Duodenal mucosa (tissue), 2 donors: ENCODE results near the gene OR52E6.

ENCODE experiments used
- H3K27ac ChIP-seq: one replicate; pipeline ENCODE4 v1.7.0; 2013; ENCODE audit warnings: low read depth, low read length
- H3K27me3 ChIP-seq, 2 donors: one replicate each; pipeline ENCODE4 v1.7.0; 2013; ENCODE audit warnings: low read length in 2 of 2, control low read depth in 1 of 2; ENCODE audit not compliant: insufficient read depth in 2 of 2, control insufficient read depth in 1 of 2
- H3K36me3 ChIP-seq, 2 donors: one replicate each; pipeline ENCODE4 v1.7.0; 2013; ENCODE audit warnings: low read length in 2 of 2, control low read depth in 1 of 2; ENCODE audit not compliant: insufficient read depth in 2 of 2, control insufficient read depth in 1 of 2
- H3K4me1 ChIP-seq, 2 donors: one replicate each; pipeline ENCODE4 v1.7.0; 2013; ENCODE audit warnings: low read length in 2 of 2, control low read depth in 1 of 2; ENCODE audit not compliant: insufficient read depth in 2 of 2, control insufficient read depth in 1 of 2
- H3K4me3 ChIP-seq, 2 donors: one replicate each; pipeline ENCODE4 v1.7.0; 2013; ENCODE audit warnings: low read length in 2 of 2, low read depth in 1 of 2
- H3K9ac ChIP-seq, 2 donors: one replicate each; pipeline ENCODE4 v1.7.0; 2013; ENCODE audit warnings: low read length in 2 of 2, low read depth in 1 of 2
- H3K9me3 ChIP-seq, 2 donors: one replicate each; pipeline ENCODE4 v1.7.0; 2013; ENCODE audit warnings: low read length in 2 of 2, control low read depth in 1 of 2; ENCODE audit not compliant: control insufficient read depth in 1 of 2

OR52E6 gene

GRCh38 chr11:5807580-5807979, 34.1 kb downstream of the OR52E6 start:
- Histone ChIP-seq H3K27ac (no peak overlapping the region), H3K9me3 (no peaks in the 10 kb centered on the region), H3K27me3 (peaks cover 0 to 6% of the 10 kb centered on the region in 2 donors), H3K4me1 (peaks cover 0 to 10% of the 10 kb centered on the region in 2 donors), H3K36me3 (no peaks in the 10 kb centered on the region), H3K9ac (no peak overlapping the region), H3K4me3 (no peak overlapping the region)

- Histone ChIP-seq H3K4me3 (no peak overlapping the region), H3K9me3 (no peaks in the 10 kb centered on the region), H3K4me1 (peaks cover 0 to 5% of the 10 kb centered on the region in 2 donors), H3K27ac (no peak overlapping the region), H3K27me3 (no peaks in the 10 kb centered on the region), H3K36me3 (no peaks in the 10 kb centered on the region), H3K9ac (no peak overlapping the region)
Measured at GRCh38 chr11:5803982-5804381, 37.7 kb downstream of the OR52E6 start.

- Histone ChIP-seq H3K4me3 (no peak overlapping the region), H3K27me3 (no peaks in the 10 kb centered on the region), H3K9ac (no peak overlapping the region), H3K9me3 (no peaks in the 10 kb centered on the region), H3K27ac (no peak overlapping the region), H3K4me1 (no peaks in the 10 kb centered on the region), H3K36me3 (no peaks in the 10 kb centered on the region)
Measured at GRCh38 chr11:5796541-5796940, 45.2 kb downstream of the OR52E6 start.

- Histone ChIP-seq H3K4me3 (no peak within 1 kb of the TSS), H3K4me1 (no peaks in the 10 kb centered on the region), H3K27me3 (no peaks in the 10 kb centered on the region), H3K9ac (no peak within 1 kb of the TSS), H3K9me3 (no peaks in the 10 kb centered on the region), H3K36me3 (no peaks in the 10 kb centered on the region), H3K27ac (no peak within 1 kb of the TSS)
Measured at GRCh38 chr11:5791165-5791564, 50.5 kb downstream of the OR52E6 start, which contains the start of gene OR52N1. Gene OR52N1 (minus strand): TSS chr11:5791265. CDS start chr11:5788816, 2,449 bp downstream.
